ENCODE data around the gene OR2F2. TPM values are rescaled to one million over a fixed set of nuclear protein-coding genes. Genes with fewer than 3 reads are reported as not detected.

OR2F2 gene
- total RNA-seq, 1 experiment from 2014 or later = not detected

DNA sequence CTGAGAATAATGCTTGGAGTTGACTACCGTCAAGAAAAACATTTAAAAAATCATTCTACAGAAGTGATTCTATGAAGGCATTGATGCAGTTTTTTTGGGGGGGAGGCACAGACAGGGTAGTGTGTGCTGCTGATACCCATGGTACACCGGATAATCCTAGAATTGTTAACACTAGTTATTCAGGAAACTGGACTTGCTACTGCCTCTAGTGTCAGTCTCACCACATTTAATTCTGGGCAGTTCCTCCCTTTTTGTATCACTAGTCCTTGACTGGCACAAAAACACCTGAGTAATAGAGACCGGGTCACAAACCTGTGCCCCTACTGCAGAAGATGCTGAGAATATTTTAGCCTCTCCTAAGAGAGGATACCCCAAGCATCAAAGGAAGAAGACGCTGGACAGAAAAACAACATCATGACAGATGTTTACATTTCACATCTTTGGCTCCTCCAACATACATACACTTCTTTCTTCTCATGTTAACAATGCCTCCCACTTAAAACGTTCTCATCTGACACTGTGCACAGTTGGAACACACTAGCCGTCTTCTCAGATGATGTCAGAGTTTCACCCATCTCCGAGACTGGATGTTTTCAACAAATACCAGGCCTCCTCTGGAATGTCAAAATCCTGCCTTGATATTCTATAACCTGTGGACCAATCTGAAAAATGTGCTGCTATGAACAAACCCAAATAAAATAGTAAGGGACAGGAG is 19.9 kb upstream of the OR2F2 start:
- Histone ChIP-seq H3K4me1 (peaks cover 14% of the 10 kb centered on the region; the same call in 1 of the 2 replicates), H3K27me3 (replicated peaks; ENCODE audit: control insufficient read depth, insufficient read depth, low read length) (no peaks in the 10 kb centered on the region), H3K36me3 (ENCODE audit: control insufficient read depth, insufficient read depth, low read length) (no peaks in the 10 kb centered on the region), H3K4me3 (ENCODE audit: low read depth, low read length) (no peak overlapping the region), H3K9me3 (peaks cover 3% of the 10 kb centered on the region; the same call in 1 of the 2 replicates)
- peaks cover 20% of the 10 kb centered on the region for H3K9me3 Mint-ChIP-seq (ENCODE audit: unreplicated experiment)
- intact Hi-C loops (cut with micrococcal nuclease; ENCODE audit: unreplicated experiment) = loop anchor here (1.0 kb wide), 1 partner anchor 13 kb away; the partner anchor contains the start of gene TCAF1
- POLR2A ChIA-PET = interaction anchor here (1.5 kb wide), 1 partner anchor 13 kb away, joined by 3 read pairs; the partner anchor contains the start of gene TCAF1
- BruUV-seq (replicated peaks) = no TSS peak
- H3K27ac Mint-ChIP-seq (ENCODE audit: unreplicated experiment) = no peak overlapping the region
- DNase-seq = no peak
- no peak overlapping the region for H3K4me3 Mint-ChIP-seq (ENCODE audit: unreplicated experiment)
- CTCF ChIA-PET = interaction anchor here (1.0 kb wide), 1 partner anchor 13 kb away, joined by 3 read pairs; the partner anchor contains the start of gene TCAF1
- no peaks in the 10 kb centered on the region for H3K36me3 Mint-ChIP-seq (ENCODE audit: insufficient read depth, unreplicated experiment)
- H3K4me1 Mint-ChIP-seq (ENCODE audit: low read depth, unreplicated experiment) = peaks cover 12% of the 10 kb centered on the region
- TF ChIP-seq, protein P1, sequence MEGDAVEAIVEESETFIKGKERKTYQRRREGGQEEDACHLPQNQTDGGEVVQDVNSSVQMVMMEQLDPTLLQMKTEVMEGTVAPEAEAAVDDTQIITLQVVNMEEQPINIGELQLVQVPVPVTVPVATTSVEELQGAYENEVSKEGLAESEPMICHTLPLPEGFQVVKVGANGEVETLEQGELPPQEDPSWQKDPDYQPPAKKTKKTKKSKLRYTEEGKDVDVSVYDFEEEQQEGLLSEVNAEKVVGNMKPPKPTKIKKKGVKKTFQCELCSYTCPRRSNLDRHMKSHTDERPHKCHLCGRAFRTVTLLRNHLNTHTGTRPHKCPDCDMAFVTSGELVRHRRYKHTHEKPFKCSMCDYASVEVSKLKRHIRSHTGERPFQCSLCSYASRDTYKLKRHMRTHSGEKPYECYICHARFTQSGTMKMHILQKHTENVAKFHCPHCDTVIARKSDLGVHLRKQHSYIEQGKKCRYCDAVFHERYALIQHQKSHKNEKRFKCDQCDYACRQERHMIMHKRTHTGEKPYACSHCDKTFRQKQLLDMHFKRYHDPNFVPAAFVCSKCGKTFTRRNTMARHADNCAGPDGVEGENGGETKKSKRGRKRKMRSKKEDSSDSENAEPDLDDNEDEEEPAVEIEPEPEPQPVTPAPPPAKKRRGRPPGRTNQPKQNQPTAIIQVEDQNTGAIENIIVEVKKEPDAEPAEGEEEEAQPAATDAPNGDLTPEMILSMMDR (IDR thresholded peaks at IDR 0.05; ENCODE audit: insufficient read depth in 1 of 2, low read depth in 1 of 2, low read length in 1 of 2, severe bottlenecking in 1 of 2, unreplicated experiment in 1 of 2) = no peak
- H3K27me3 Mint-ChIP-seq (ENCODE audit: insufficient read depth, unreplicated experiment) = no peaks in the 10 kb centered on the region

- CTCF ChIA-PET = no interaction called here
- H3K4me1 ChIP-seq = peaks cover 5% of the 10 kb centered on the region; the same call in 1 of the 2 replicates
- no TSS peak for BruUV-seq (replicated peaks)
- Mint-ChIP-seq H3K4me1 (ENCODE audit: low read depth, unreplicated experiment) (peaks cover 7% of the 10 kb centered on the region), H3K27me3 (ENCODE audit: insufficient read depth, unreplicated experiment) (no peaks in the 10 kb centered on the region), H3K27ac (ENCODE audit: unreplicated experiment) (no peak overlapping the region), H3K9me3 (ENCODE audit: unreplicated experiment) (no peaks in the 10 kb centered on the region), H3K36me3 (ENCODE audit: insufficient read depth, unreplicated experiment) (no peaks in the 10 kb centered on the region), H3K4me3 (ENCODE audit: unreplicated experiment) (no peak overlapping the region)
- H3K4me3 ChIP-seq (ENCODE audit: low read depth, low read length) = no peak overlapping the region
- H3K9me3 ChIP-seq = no peaks in the 10 kb centered on the region
- intact Hi-C loops (cut with micrococcal nuclease; ENCODE audit: unreplicated experiment) = no loop called here
- no peaks in the 10 kb centered on the region for H3K27me3 ChIP-seq (replicated peaks; ENCODE audit: control insufficient read depth, insufficient read depth, low read length)
- TF ChIP-seq, protein P1 (IDR thresholded peaks at IDR 0.05; ENCODE audit: insufficient read depth in 1 of 2, low read depth in 1 of 2, low read length in 1 of 2, severe bottlenecking in 1 of 2, unreplicated experiment in 1 of 2) = no peak
- POLR2A ChIA-PET = no interaction called here
- H3K36me3 ChIP-seq (ENCODE audit: control insufficient read depth, insufficient read depth, low read length) = no peaks in the 10 kb centered on the region
- no peak for DNase-seq
Measured at GRCh38 chr7:143924851-143925250, 10.2 kb upstream of the OR2F2 start.

DNA sequence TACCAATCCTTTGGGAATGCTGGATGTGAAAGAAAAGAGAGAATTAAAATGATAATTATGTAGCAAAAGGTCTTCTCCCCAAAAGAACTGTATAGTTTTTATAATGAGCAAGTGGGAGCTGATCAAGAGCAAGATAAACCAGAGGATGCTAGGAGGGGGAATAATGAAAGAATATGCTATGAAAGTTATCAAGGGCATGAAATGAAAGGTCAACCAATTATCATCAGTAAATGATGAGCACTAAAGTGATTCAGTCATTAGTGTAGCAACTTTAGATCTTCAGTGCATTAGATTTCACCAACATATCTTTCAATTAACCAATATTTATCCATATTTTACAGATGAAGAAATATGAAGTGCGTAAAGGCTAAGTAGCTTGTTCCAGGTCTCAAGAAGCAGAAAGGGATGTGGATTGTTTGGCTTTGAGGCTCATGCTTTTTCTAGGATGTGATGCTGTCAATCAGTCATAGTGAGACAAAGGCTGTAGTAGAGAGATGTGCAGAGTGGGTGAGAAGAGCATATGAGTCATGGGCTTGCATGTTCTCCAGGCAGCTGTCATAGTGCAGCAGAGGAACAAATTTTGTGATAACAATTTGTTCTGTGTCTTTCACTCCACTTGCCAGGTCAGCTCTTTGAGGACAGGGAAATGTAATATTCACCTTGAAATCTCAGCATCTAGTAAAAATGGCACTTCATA is 5.7 kb upstream of the OR2F2 start:
- no peak overlapping the region for H3K27ac Mint-ChIP-seq (ENCODE audit: unreplicated experiment)
- no peaks in the 10 kb centered on the region for H3K27me3 Mint-ChIP-seq (ENCODE audit: insufficient read depth, unreplicated experiment)
- peaks cover 9% of the 10 kb centered on the region for H3K4me1 Mint-ChIP-seq (ENCODE audit: low read depth, unreplicated experiment)
- H3K4me3 Mint-ChIP-seq (ENCODE audit: unreplicated experiment) = no peak overlapping the region
- intact Hi-C loops (cut with micrococcal nuclease; ENCODE audit: unreplicated experiment) = no loop called here
- Histone ChIP-seq H3K9me3 (no peaks in the 10 kb centered on the region), H3K4me1 (peaks cover 6% of the 10 kb centered on the region), H3K36me3 (ENCODE audit: control insufficient read depth, insufficient read depth, low read length) (no peaks in the 10 kb centered on the region), H3K4me3 (ENCODE audit: low read depth, low read length) (no peak overlapping the region), H3K27me3 (replicated peaks; ENCODE audit: control insufficient read depth, insufficient read depth, low read length) (no peaks in the 10 kb centered on the region)
- no peak for DNase-seq
- TF ChIP-seq, protein P1 (IDR thresholded peaks at IDR 0.05; ENCODE audit: insufficient read depth in 1 of 2, low read depth in 1 of 2, low read length in 1 of 2, severe bottlenecking in 1 of 2, unreplicated experiment in 1 of 2) = no peak
- CTCF ChIA-PET = no interaction called here
- POLR2A ChIA-PET = no interaction called here
- BruUV-seq (replicated peaks) = no TSS peak
- no peaks in the 10 kb centered on the region for H3K36me3 Mint-ChIP-seq (ENCODE audit: insufficient read depth, unreplicated experiment)
- no peaks in the 10 kb centered on the region for H3K9me3 Mint-ChIP-seq (ENCODE audit: unreplicated experiment)
